H1 (cell line): ENCODE measurements around the gene CTF1. TPM values are rescaled to one million over a fixed set of nuclear protein-coding genes. Genes with fewer than 3 reads are reported as not detected.

ENCODE experiments used
- CTCF ChIA-PET: fragments of 300-600 bp; sonication (Branson Sonifier 250); formaldehyde crosslinking; loops from one replicate; lab custom pipeline; 2021; ENCODE audit not compliant: partially characterized antibody; lab: Charles Lee
- POLR2A ChIA-PET: fragments of 300-600 bp; sonication (Branson Sonifier 250); formaldehyde crosslinking; loops from one replicate; lab custom pipeline; 2021; ENCODE audit warnings: inconsistent platforms; ENCODE audit not compliant: partially characterized antibody; lab: Charles Lee
- DNase-seq, 2 experiments: peaks; one replicate each; pipeline versions ENCODE4 v3.0.0 to v3.0.0-alpha.2; 2010 to 2022; ENCODE audit warnings: low spot score in 2 of 2, low read depth in 1 of 2, mixed read lengths in 1 of 2
- FAIRE-seq: peaks from 2 replicates; lab custom pipeline; 2011; peaks lifted over from hg19 to GRCh38; lab: Jason Lieb, UNC
- H2AFZ ChIP-seq: 2 replicates; pipeline ENCODE4 v1.8.1; 2012; ENCODE audit warnings: low read length, inconsistent platforms
- H2AK5ac ChIP-seq: 2 replicates; pipeline ENCODE4 v1.6.1; 2013; ENCODE audit warnings: low read depth, low read length
- H2BK120ac ChIP-seq: replicated peaks from 2 replicates; pipeline ENCODE3; 2013; ENCODE audit warnings: low read depth, low read length, inconsistent platforms
- H2BK12ac ChIP-seq: 2 replicates; pipeline ENCODE4 v1.6.1; 2013; ENCODE audit warnings: low read depth, low read length
- H2BK15ac ChIP-seq: 2 replicates; pipeline ENCODE4 v1.6.1; 2013; ENCODE audit warnings: low read length
- H2BK20ac ChIP-seq: 2 replicates; pipeline ENCODE4 v1.6.1; 2013; ENCODE audit warnings: low read length
- H2BK5ac ChIP-seq: 2 replicates; pipeline ENCODE4 v1.6.1; 2013; ENCODE audit warnings: low read depth, low read length
- H3K14ac ChIP-seq: 2 replicates; pipeline ENCODE4 v1.6.1; 2013; ENCODE audit warnings: inconsistent platforms; ENCODE audit not compliant: insufficient read length
- H3K18ac ChIP-seq: 2 replicates; pipeline ENCODE4 v1.6.1; 2013; ENCODE audit warnings: low read length; ENCODE audit errors: extremely low read depth
- H3K23ac ChIP-seq: 2 replicates; pipeline ENCODE4 v1.6.1; 2013; ENCODE audit warnings: inconsistent platforms; ENCODE audit not compliant: insufficient read length
- H3K23me2 ChIP-seq: 2 replicates; pipeline ENCODE4 v1.6.1; 2013; ENCODE audit warnings: low read depth, low read length
- H3K27ac ChIP-seq: 2 replicates; pipeline ENCODE4 v1.6.1; 2011; ENCODE audit warnings: low read depth, low read length, inconsistent platforms
- H3K27me3 ChIP-seq, 4 experiments: replicated peaks in 1 of 4; 1 replicate in 1 of 4; 2 replicates in 3 of 4; pipeline versions ENCODE4 v1.6.1 to v1.8.1; 2011 to 2013; ENCODE audit warnings: low read length in 3 of 4, mild to moderate bottlenecking in 3 of 4, inconsistent platforms in 2 of 4, mixed read lengths in 2 of 4, moderate library complexity in 1 of 4; ENCODE audit not compliant: control insufficient read depth in 3 of 4, insufficient read depth in 3 of 4; ENCODE audit errors: extremely low read depth in 1 of 4
- H3K36me3 ChIP-seq, 4 experiments: 2 replicates each; pipeline versions ENCODE4 v1.6.1 to v1.8.1; 2011 to 2013; ENCODE audit warnings: mild to moderate bottlenecking in 4 of 4, low read length in 3 of 4, moderate library complexity in 2 of 4, control low read depth in 1 of 4, inconsistent platforms in 1 of 4; ENCODE audit not compliant: insufficient read depth in 4 of 4, control insufficient read depth in 2 of 4
- H3K4ac ChIP-seq: replicated peaks from 2 replicates; pipeline ENCODE3; 2013; ENCODE audit warnings: low read length, low read depth, mixed read lengths, inconsistent platforms; ENCODE audit not compliant: insufficient read length
- H3K4me1 ChIP-seq, 4 experiments: replicated peaks in 1 of 4; 1 replicate in 1 of 4; 2 replicates in 3 of 4; pipeline versions ENCODE4 v1.6.1 to v1.8.1; 2011 to 2013; ENCODE audit warnings: low read length in 3 of 4, inconsistent platforms in 2 of 4, mixed read lengths in 1 of 4; ENCODE audit not compliant: insufficient read depth in 4 of 4, control insufficient read depth in 3 of 4
- H3K4me2 ChIP-seq, 2 experiments: 2 replicates each; pipeline versions ENCODE4 v1.6.1 to v1.8.1; 2011 to 2013; ENCODE audit warnings: low read depth in 2 of 2, low read length in 2 of 2, control low read depth in 1 of 2, inconsistent platforms in 1 of 2, mild to moderate bottlenecking in 1 of 2; ENCODE audit not compliant: insufficient read depth in 1 of 2
- H3K4me3 ChIP-seq, 4 experiments: fragments of 200-600, 300-600 bp in 1 of 4; sonication (generic), shearing (Covaris generic), sonication (Bioruptor Twin) in 1 of 4; 2 replicates each; pipeline versions ENCODE4 v1.5.1 to v1.8.1; 2011 to 2016; ENCODE audit warnings: low read length in 4 of 4, low read depth in 3 of 4, control low read depth in 2 of 4, inconsistent platforms in 2 of 4, mild to moderate bottlenecking in 2 of 4, mixed read lengths in 1 of 4, moderate library complexity in 1 of 4; ENCODE audit not compliant: insufficient read depth in 2 of 4; ENCODE audit errors: extremely low read depth in 1 of 4
- H3K56ac ChIP-seq: replicated peaks from 2 replicates; pipeline ENCODE3; 2013; ENCODE audit warnings: low read depth, mild to moderate bottlenecking, mixed read lengths, low read length, inconsistent platforms; ENCODE audit not compliant: insufficient read length
- H3K79me1 ChIP-seq: 2 replicates; pipeline ENCODE4 v1.6.1; 2013; ENCODE audit warnings: low read depth, low read length, control low read depth
- H3K79me2 ChIP-seq, 2 experiments: 2 replicates each; pipeline versions ENCODE4 v1.6.1 to v1.8.1; 2012 to 2013; ENCODE audit warnings: low read length in 2 of 2, mild to moderate bottlenecking in 2 of 2, inconsistent platforms in 1 of 2; ENCODE audit not compliant: insufficient read depth in 2 of 2, control insufficient read depth in 1 of 2
- H3K9ac ChIP-seq, 4 experiments: replicated peaks in 1 of 4; 1 replicate in 1 of 4; 2 replicates in 3 of 4; pipeline versions ENCODE4 v1.6.1 to v1.8.1; 2011 to 2013; ENCODE audit warnings: low read depth in 3 of 4, low read length in 3 of 4, control low read depth in 2 of 4, mild to moderate bottlenecking in 2 of 4, moderate library complexity in 2 of 4, inconsistent platforms in 1 of 4; ENCODE audit errors: extremely low read depth in 1 of 4
- H3K9me3 ChIP-seq, 2 experiments: 2 replicates each; pipeline versions ENCODE4 v1.6.1 to v1.8.1; 2012 to 2013; ENCODE audit warnings: mild to moderate bottlenecking in 2 of 2, moderate library complexity in 2 of 2, control low read depth in 1 of 2, inconsistent platforms in 1 of 2, low read depth in 1 of 2, low read length in 1 of 2, mixed read lengths in 1 of 2; ENCODE audit not compliant: insufficient read depth in 2 of 2
- H4K20me1 ChIP-seq, 2 experiments: replicated peaks in 1 of 2; 2 replicates each; pipeline versions ENCODE3 to v1.8.1; 2011 to 2013; ENCODE audit warnings: inconsistent platforms in 2 of 2, low read length in 2 of 2, mild to moderate bottlenecking in 1 of 2; ENCODE audit not compliant: insufficient read depth in 2 of 2, control insufficient read depth in 1 of 2
- H4K5ac ChIP-seq: 2 replicates; pipeline ENCODE4 v1.6.1; 2013; ENCODE audit warnings: low read length, low read depth, mixed read lengths, inconsistent platforms; ENCODE audit not compliant: insufficient read length
- H4K8ac ChIP-seq: 2 replicates; pipeline ENCODE4 v1.8.0; 2013; ENCODE audit warnings: mild to moderate bottlenecking, moderate library complexity, low read length, inconsistent platforms; ENCODE audit not compliant: insufficient read depth; ENCODE audit errors: extremely low read depth
- H4K91ac ChIP-seq: replicated peaks from 2 replicates; pipeline ENCODE3; 2013; ENCODE audit warnings: low read length, mixed read lengths, inconsistent platforms; ENCODE audit not compliant: insufficient read length
- BCL11A ChIP-seq, 2 experiments: IDR thresholded peaks; one replicate each; pipeline ENCODE4 v1.6.1; 2011; ENCODE audit warnings: low read depth in 2 of 2, low read length in 2 of 2, mild to moderate bottlenecking in 2 of 2
- CBX5 ChIP-seq: fragments of 300-800, 300-1000 bp; sonication (generic); IDR thresholded peaks from 2 replicates; pipeline ENCODE4 v1.7.1; 2016; ENCODE audit warnings: antibody characterized with exemption, low read length, low read depth
- EP300 ChIP-seq, 2 experiments: IDR thresholded peaks; 1 replicate in 1 of 2; 2 replicates in 1 of 2; pipeline ENCODE4 v1.6.1; 2011 to 2012; ENCODE audit warnings: low read depth in 2 of 2, low read length in 2 of 2, mild to moderate bottlenecking in 2 of 2, borderline replicate concordance in 1 of 2, inconsistent platforms in 1 of 2, moderate library complexity in 1 of 2
- HDAC2 ChIP-seq, 2 experiments: fragments of 300-600 bp in 1 of 2; sonication (generic) in 1 of 2; IDR thresholded peaks; 2 replicates each; pipeline ENCODE4 v1.6.1; 2011 to 2012; ENCODE audit warnings: low read depth in 2 of 2, low read length in 2 of 2, mild to moderate bottlenecking in 2 of 2, moderate library complexity in 2 of 2, borderline replicate concordance in 1 of 2, inconsistent platforms in 1 of 2
- POLR2AphosphoS5 ChIP-seq: IDR thresholded peaks from 2 replicates; pipeline ENCODE4 v1.6.1; 2011; ENCODE audit warnings: low read depth, low read length
- POU5F1 ChIP-seq: IDR thresholded peaks from 2 replicates; pipeline ENCODE4 v1.6.1; 2011; ENCODE audit warnings: low read depth, mild to moderate bottlenecking, low read length, moderate library complexity
- RXRA ChIP-seq: IDR thresholded peaks from 2 replicates; pipeline ENCODE4 v1.6.1; 2011; ENCODE audit warnings: low read depth, mild to moderate bottlenecking, low read length, moderate library complexity; ENCODE audit not compliant: insufficient read depth
- SP1 ChIP-seq: IDR thresholded peaks from 2 replicates; pipeline ENCODE4 v1.6.1; 2011; ENCODE audit warnings: low read depth, low read length
- SP4 ChIP-seq: IDR thresholded peaks from 2 replicates; pipeline ENCODE4 v1.6.1; 2012; ENCODE audit warnings: low read length, inconsistent platforms
- TEAD4 ChIP-seq: IDR thresholded peaks from 2 replicates; pipeline ENCODE4 v1.6.1; 2012; ENCODE audit warnings: low read depth, low read length, inconsistent platforms, mixed read lengths
- ZNF274 ChIP-seq: IDR thresholded peaks from 2 replicates; pipeline ENCODE4 v1.7.0; 2012; ENCODE audit warnings: low read length, borderline replicate concordance; ENCODE audit errors: extremely low read depth
- polyA plus RNA-seq, 7 experiments: library from polyadenylated mRNA; depleted of rRNA in 3 of 7; stranded (reverse) in 5 of 7; unstranded in 2 of 7; fragments of >200 nt in 5 of 7; fragments of 200-250 nt in 2 of 7; gene quantifications; 1 replicate in 5 of 7; 2 replicates in 1 of 7; 4 replicates in 1 of 7; pipeline versions ENCODE4 v1.2.1 to v1.2.3, GENCODE V29; 2011 to 2013; ENCODE audit warnings: missing spikeins in 2 of 7, mixed read lengths in 2 of 7
- total RNA-seq: library from RNA; stranded (reverse); fragmentation: NEBNext Ultra II Directional; extraction: Animal tissue kit (Norgen Biotek cat#: 25700); gene quantifications from 2 replicates; pipeline ENCODE4 v1.2.1, GENCODE V29; 2021
- TF ChIP-seq, protein P1 (sequence below), 3 experiments: IDR thresholded peaks; 1 replicate in 2 of 3; 2 replicates in 1 of 3; pipeline versions ENCODE4 v1.5.1 to v1.6.1; 2011; ENCODE audit warnings: low read length in 3 of 3, mild to moderate bottlenecking in 3 of 3, inconsistent platforms in 2 of 3, low read depth in 1 of 3, moderate library complexity in 1 of 3; ENCODE audit not compliant: insufficient read depth in 1 of 3; ENCODE audit errors: control extremely low read depth in 1 of 3

CTF1 gene
- total and polyA plus RNA-seq, 2 of the 8 experiments (the other 6 are each of a cell fraction or from before 2014, with no cell fraction given) = 0.97 to 3.4 TPM

DNA sequence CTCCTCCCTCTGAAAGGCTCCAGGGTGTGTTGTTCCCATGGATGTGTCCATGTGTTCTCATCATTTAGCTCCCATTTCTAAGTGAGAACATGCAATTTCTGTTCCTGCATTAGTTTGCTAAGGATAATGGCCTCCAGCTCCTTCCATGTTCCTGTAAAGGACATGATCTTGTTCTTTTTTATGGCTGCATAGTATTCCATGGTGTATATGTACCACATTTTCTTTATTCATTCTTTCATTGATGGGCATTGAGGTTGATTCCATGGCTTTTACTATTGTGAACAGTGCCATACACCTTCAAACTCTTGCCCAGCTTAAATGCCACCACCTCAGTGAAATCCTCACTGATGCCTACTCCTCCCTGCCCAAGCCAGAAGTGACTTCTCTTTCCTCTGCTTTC is 47.9 kb downstream of the CTF1 start:
- Histone ChIP-seq H3K4me2 (no peak overlapping the region), H3K14ac (no peak overlapping the region), H3K4me3 (no peak overlapping the region), H4K91ac (no peak overlapping the region), H2BK12ac (no peak overlapping the region), H3K79me2 (no peaks in the 10 kb centered on the region), H2BK120ac (no peak overlapping the region), H2AFZ (no peak overlapping the region), H2AK5ac (no peak overlapping the region), H3K23ac (no peak overlapping the region), H3K4me1 (peaks cover 0 to 23% (median 15%) of the 10 kb centered on the region in 4 experiments; a peak in 6 of 7 replicates), H4K8ac (no peak overlapping the region), H3K9me3 (no peaks in the 10 kb centered on the region), H3K18ac (no peak overlapping the region), H3K27ac (no peak overlapping the region), H2BK20ac (no peak overlapping the region), H2BK15ac (no peak overlapping the region), H3K4ac (no peak overlapping the region), H3K27me3 (no peaks in the 10 kb centered on the region), H4K5ac (no peak overlapping the region), H3K9ac (no peak overlapping the region), H3K79me1 (no peaks in the 10 kb centered on the region), H3K36me3 (peaks cover 10 to 21% (median 12%) of the 10 kb centered on the region in 4 experiments; a peak in 7 of 8 replicates), H4K20me1 (peaks cover 0 to 11% of the 10 kb centered on the region in 2 experiments), H2BK5ac (no peak overlapping the region), H3K23me2 (peaks cover 5% of the 10 kb centered on the region; the same call in 1 of the 2 replicates), H3K56ac (no peak overlapping the region)
- CTCF ChIA-PET = interaction anchor here (0.6 to 2.8 kb wide), 4 partner anchors 9 to 216 kb away, joined by 3 to 11 read pairs (median 4); no protein-coding TSS in a partner anchor
- FAIRE-seq (no peak), DNase-seq (no peak)
- POLR2A ChIA-PET = interaction anchor here (1.0 to 1.5 kb wide), 4 partner anchors 9 to 17 kb away, joined by 3 to 4 read pairs (median 4); partner anchors contain the start of gene SETD1A
- TF ChIP-seq POU5F1 = no peak
- TF ChIP-seq, protein P1, sequence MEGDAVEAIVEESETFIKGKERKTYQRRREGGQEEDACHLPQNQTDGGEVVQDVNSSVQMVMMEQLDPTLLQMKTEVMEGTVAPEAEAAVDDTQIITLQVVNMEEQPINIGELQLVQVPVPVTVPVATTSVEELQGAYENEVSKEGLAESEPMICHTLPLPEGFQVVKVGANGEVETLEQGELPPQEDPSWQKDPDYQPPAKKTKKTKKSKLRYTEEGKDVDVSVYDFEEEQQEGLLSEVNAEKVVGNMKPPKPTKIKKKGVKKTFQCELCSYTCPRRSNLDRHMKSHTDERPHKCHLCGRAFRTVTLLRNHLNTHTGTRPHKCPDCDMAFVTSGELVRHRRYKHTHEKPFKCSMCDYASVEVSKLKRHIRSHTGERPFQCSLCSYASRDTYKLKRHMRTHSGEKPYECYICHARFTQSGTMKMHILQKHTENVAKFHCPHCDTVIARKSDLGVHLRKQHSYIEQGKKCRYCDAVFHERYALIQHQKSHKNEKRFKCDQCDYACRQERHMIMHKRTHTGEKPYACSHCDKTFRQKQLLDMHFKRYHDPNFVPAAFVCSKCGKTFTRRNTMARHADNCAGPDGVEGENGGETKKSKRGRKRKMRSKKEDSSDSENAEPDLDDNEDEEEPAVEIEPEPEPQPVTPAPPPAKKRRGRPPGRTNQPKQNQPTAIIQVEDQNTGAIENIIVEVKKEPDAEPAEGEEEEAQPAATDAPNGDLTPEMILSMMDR (IDR thresholded peaks at IDR 0.05; ENCODE audit: control extremely low read depth in 1 of 3, insufficient read depth in 1 of 3, low read depth in 1 of 3, low read length in 3 of 3) = no peak
- TF ChIP-seq EP300 (IDR thresholded peaks at IDR 0.05; ENCODE audit: borderline replicate concordance in 1 of 2, low read depth in 2 of 2, low read length in 2 of 2) = no peak
- TF ChIP-seq ZNF274 = no peak
- TF ChIP-seq SP4 = no peak
- TF ChIP-seq CBX5 = no peak
- no peak for TF ChIP-seq HDAC2 (IDR thresholded peaks at IDR 0.05; ENCODE audit: borderline replicate concordance in 1 of 2, low read depth in 2 of 2, low read length in 2 of 2)
- TF ChIP-seq SP1 = no peak
- TF ChIP-seq RXRA = no peak
- no peak for TF ChIP-seq BCL11A (IDR thresholded peaks at IDR 0.05; ENCODE audit: low read depth in 2 of 2, low read length in 2 of 2)
- no peak for TF ChIP-seq TEAD4
- TF ChIP-seq POLR2AphosphoS5 = no peak
